ENCODE measurements around the gene JAZF1. TPM values are rescaled to one million over a fixed set of nuclear protein-coding genes. Genes with fewer than 3 reads are reported as not detected.

Gene JAZF1
- total and polyA plus RNA-seq, 2 of the 4 experiments (the other 2 are of a cell fraction): 8.4 to 10.5 TPM

- Histone ChIP-seq H3K27me3 (ENCODE audit: control insufficient read depth, insufficient read depth, low read length) (no peaks in the 10 kb centered on the region), H3K56ac (ENCODE audit: extremely low read depth, insufficient read depth, low read length) (no peak overlapping the region), H2AFZ (replicated peaks; ENCODE audit: low read length, poor library complexity) (no peak overlapping the region), H3K9me1 (ENCODE audit: insufficient read depth, low read length) (peaks cover 17% of the 10 kb centered on the region), H4K20me1 (ENCODE audit: insufficient read depth, low read length) (peaks cover 10% of the 10 kb centered on the region; the same call in 1 of the 2 replicates), H4K8ac (ENCODE audit: low read depth in 2 of 2, low read length in 2 of 2) (no peak overlapping the region), H2BK5ac (ENCODE audit: low read depth, low read length, poor library complexity, severe bottlenecking) (no peak overlapping the region), H3K4ac (ENCODE audit: low read depth, low read length) (no peak overlapping the region), H3K79me1 (ENCODE audit: low read depth in 1 of 2, low read length in 2 of 2) (peaks cover 31 to 64% of the 10 kb centered on the region in 2 experiments), H2BK20ac (ENCODE audit: low read depth, low read length) (no peak overlapping the region), H2BK15ac (ENCODE audit: low read depth, low read length) (no peak overlapping the region), H3K9ac (ENCODE audit: low read depth, low read length) (no peak overlapping the region), H3K4me2 (ENCODE audit: low read depth, low read length) (no peak overlapping the region), H2BK120ac (ENCODE audit: low read depth, low read length) (no peak overlapping the region), H3K27ac (ENCODE audit: insufficient read depth, low read length) (no peak overlapping the region), H3K36me3 (ENCODE audit: control insufficient read depth, insufficient read depth, low read length) (peaks cover 1% of the 10 kb centered on the region; the same call in 1 of the 2 replicates), H3K4me3 (ENCODE audit: insufficient read depth, low read depth, low read length) (no peak overlapping the region), H4K5ac (ENCODE audit: low read depth, low read length) (no peak overlapping the region), H2AK5ac (ENCODE audit: low read depth, low read length) (no peak overlapping the region), H4K91ac (ENCODE audit: insufficient read depth, low read depth, low read length) (no peak overlapping the region), H3K23ac (ENCODE audit: low read depth, low read length) (no peak overlapping the region), H2AK9ac (replicated peaks; ENCODE audit: low read depth, low read length, poor library complexity) (no peak overlapping the region), H3K14ac (replicated peaks; ENCODE audit: low read depth, low read length) (no peak overlapping the region; the same call in 1 of the 2 replicates), H3K9me3 (ENCODE audit: control insufficient read depth, insufficient read depth, low read length) (peaks cover 4% of the 10 kb centered on the region; the same call in 1 of the 2 replicates), H3K18ac (ENCODE audit: low read depth, low read length) (peak overlapping the region; percentile 40; the same call in 1 of the 2 replicates), H3K4me1 (ENCODE audit: control insufficient read depth, insufficient read depth, low read length) (peaks cover 2% of the 10 kb centered on the region; the same call in 1 of the 2 replicates)
- WGBS, 2 experiments (ENCODE audit: extremely low coverage in 2 of 2, insufficient read length in 1 of 2): no CpG with 5 or more reads among the region's 2 CpGs
- intact Hi-C loops (cut with micrococcal nuclease): no loop called here
- CTCF ChIA-PET: no interaction called here
- DNase-seq: no peak
- no peak for TF ChIP-seq RCOR1 (IDR thresholded peaks at IDR 0.05; ENCODE audit: insufficient replicate concordance, low read length)
- no peak for TF ChIP-seq CEBPB (IDR thresholded peaks at IDR 0.05; ENCODE audit: low read depth, low read length)
- no peak for TF ChIP-seq RAD21 (IDR thresholded peaks at IDR 0.05; ENCODE audit: low read length)
- no peak for TF ChIP-seq RFX5 (IDR thresholded peaks at IDR 0.05; ENCODE audit: low read depth, low read length)
- TF ChIP-seq MXI1 (IDR thresholded peaks at IDR 0.05; ENCODE audit: borderline replicate concordance, low read depth, low read length): no peak
- no peak for TF ChIP-seq SMC3 (IDR thresholded peaks at IDR 0.05; ENCODE audit: low read depth, low read length)
- no TSS peak for BruUV-seq (replicated peaks)
- dilution Hi-C loops (cut with HindIII; ENCODE audit: low sequenced_read_pairs, unreplicated experiment): no loop called here
- no peak for ATAC-seq (ENCODE audit: low read depth)
- POLR2A ChIA-PET (ENCODE audit: unreplicated experiment): no interaction called here
- in situ Hi-C loops (cut with MboI; ENCODE audit: low sequenced_read_pairs): no loop called here
These were observed 34.7 kb downstream of the JAZF1 start for GRCh38 chr7:28145931-28146330.

Measured in IMR-90 (cell line).